ENCODE measurements around the gene CGNL1.

DNA sequence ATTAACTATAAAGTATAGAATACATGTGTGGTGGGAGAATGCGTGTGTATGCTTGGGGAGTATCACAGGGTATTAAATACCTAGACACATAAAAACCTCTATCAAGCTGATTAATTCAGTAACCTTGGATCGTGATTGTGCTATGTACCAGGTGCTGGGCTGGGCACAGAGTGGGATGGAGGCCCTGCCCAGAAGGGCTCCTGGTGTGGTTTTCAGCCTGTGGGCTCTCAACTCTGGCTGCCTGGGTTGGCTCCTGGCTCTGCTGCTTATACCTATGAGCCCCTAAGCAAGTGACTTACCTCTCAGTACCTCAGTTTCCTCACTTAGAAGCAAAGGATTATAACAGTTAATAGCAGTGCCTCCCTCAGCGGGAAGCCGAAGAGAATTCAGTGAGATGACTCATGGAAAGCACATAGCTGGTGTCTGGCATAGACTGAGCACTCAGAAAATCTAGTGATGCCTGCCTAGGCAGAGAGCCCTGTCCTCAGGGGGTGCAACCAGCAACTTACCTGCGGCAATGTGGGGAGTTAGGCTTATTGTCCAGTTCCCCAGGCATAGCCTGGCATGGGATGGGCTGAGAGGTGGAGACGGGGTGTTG, 124.8 kb downstream of the CGNL1 start:
- TF ChIP-seq, protein P1, sequence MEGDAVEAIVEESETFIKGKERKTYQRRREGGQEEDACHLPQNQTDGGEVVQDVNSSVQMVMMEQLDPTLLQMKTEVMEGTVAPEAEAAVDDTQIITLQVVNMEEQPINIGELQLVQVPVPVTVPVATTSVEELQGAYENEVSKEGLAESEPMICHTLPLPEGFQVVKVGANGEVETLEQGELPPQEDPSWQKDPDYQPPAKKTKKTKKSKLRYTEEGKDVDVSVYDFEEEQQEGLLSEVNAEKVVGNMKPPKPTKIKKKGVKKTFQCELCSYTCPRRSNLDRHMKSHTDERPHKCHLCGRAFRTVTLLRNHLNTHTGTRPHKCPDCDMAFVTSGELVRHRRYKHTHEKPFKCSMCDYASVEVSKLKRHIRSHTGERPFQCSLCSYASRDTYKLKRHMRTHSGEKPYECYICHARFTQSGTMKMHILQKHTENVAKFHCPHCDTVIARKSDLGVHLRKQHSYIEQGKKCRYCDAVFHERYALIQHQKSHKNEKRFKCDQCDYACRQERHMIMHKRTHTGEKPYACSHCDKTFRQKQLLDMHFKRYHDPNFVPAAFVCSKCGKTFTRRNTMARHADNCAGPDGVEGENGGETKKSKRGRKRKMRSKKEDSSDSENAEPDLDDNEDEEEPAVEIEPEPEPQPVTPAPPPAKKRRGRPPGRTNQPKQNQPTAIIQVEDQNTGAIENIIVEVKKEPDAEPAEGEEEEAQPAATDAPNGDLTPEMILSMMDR (IDR thresholded peaks at IDR 0.05; ENCODE audit: borderline replicate concordance, extremely low read depth, low read length, poor library complexity, severe bottlenecking): no peak
- no peak for TF ChIP-seq EZH2 (IDR thresholded peaks at IDR 0.05; ENCODE audit: borderline replicate concordance, low read depth, low read length, severe bottlenecking)

Data from DND-41 (cell line).